GM13976 (cell line): ENCODE results near the gene CCDC33.
A peak's percentile ranks its signal among the peaks of the same experiment; 100 is the strongest.

Experiments used
- DNase-seq: peaks from one replicate; pipeline ENCODE4 v3.0.0; 2012; ENCODE audit warnings: low spot score
- in situ Hi-C: fragments of 300-500 bp; cut with MboI; formaldehyde crosslinking; loops from one replicate; pipeline ENCODE4 v1.12.0; 2022; ENCODE audit warnings: low sequenced_read_pairs, mixed read lengths, inconsistent platforms; ENCODE audit not compliant: unreplicated experiment
- TF ChIP-seq, protein P1 (sequence below): IDR thresholded peaks from 2 replicates; pipeline ENCODE4 v1.5.1; 2012; ENCODE audit warnings: borderline replicate concordance, mild to moderate bottlenecking; ENCODE audit not compliant: insufficient read depth; ENCODE audit errors: extremely low read depth, missing control alignments, control extremely low read depth

The CCDC33 gene

DNA sequence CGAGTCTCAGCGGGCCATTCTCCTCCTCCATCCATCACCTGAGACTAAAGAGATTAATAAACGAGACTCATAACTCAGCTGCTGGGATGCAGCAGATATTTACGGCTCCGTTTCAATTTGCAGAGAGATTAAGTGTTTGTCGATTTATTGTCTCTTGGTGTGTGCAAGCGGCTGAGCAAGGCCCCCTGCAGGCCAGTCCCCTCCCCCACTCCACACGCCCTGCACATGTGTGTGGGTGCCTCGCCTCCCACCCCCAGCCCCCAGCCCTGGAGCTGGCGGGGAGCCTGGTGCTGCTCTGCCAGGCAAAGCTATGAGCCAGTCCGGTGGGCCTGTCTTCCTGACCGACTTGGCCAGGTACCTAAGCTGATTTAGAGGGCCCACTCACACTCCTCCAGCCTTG lies 68.3 kb downstream of the CCDC33 start:
- in situ Hi-C loops, result no loop called here
- TF ChIP-seq, protein P1, sequence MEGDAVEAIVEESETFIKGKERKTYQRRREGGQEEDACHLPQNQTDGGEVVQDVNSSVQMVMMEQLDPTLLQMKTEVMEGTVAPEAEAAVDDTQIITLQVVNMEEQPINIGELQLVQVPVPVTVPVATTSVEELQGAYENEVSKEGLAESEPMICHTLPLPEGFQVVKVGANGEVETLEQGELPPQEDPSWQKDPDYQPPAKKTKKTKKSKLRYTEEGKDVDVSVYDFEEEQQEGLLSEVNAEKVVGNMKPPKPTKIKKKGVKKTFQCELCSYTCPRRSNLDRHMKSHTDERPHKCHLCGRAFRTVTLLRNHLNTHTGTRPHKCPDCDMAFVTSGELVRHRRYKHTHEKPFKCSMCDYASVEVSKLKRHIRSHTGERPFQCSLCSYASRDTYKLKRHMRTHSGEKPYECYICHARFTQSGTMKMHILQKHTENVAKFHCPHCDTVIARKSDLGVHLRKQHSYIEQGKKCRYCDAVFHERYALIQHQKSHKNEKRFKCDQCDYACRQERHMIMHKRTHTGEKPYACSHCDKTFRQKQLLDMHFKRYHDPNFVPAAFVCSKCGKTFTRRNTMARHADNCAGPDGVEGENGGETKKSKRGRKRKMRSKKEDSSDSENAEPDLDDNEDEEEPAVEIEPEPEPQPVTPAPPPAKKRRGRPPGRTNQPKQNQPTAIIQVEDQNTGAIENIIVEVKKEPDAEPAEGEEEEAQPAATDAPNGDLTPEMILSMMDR, result no peak
- DNase-seq, result no peak

DNA sequence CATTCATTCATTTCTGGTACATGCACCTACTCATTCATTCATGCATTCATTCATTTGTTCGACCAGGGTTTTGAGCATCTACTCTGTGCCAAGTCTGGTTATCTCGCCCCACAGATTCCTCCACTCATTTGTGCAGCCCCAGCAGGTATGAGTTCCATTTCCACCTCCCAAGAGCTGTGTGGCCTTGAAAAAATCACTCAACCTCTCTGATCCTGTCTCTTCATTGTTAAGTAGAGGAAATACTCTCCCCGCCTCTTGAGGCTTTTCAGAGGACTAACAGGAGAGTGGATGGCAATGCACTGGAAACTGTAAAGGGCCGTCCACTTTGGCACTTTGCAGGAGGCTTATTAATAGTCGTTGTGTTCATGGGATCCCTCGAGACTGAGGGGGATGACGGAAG lies 69.6 kb downstream of the CCDC33 start:
- in situ Hi-C loops, result loop anchor here (5.0 kb wide), 1 partner anchor 178 kb away; no protein-coding TSS in a partner anchor
- DNase-seq, result no peak
- TF ChIP-seq, protein P1, result no peak

DNA sequence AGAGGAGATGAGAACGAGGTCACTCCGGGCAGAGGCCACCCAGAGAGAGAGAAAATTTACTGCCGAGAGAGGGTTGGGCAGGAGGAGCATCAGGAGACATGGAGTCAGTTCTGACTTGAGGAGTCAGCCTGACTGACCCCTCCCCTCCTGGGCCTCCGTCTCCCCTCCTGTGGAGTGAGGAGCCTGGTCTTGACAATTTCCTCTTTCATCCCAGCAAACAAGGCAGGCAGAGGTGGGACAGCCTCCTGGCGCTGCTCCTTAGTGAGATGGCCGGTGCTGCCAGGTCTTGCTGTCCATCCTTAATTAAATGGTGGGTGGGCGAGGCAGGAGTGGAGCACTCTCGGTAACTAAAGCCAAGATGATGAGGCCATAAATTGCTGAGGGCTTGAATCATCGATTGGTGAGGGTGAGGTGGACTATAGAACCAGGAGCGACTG lies 70.7 kb downstream of the CCDC33 start:
- TF ChIP-seq, protein P1, result no peak
- in situ Hi-C loops, result loop anchor here (5.0 kb wide), 1 partner anchor 179 kb away; no protein-coding TSS in a partner anchor
- DNase-seq, result no peak

DNA sequence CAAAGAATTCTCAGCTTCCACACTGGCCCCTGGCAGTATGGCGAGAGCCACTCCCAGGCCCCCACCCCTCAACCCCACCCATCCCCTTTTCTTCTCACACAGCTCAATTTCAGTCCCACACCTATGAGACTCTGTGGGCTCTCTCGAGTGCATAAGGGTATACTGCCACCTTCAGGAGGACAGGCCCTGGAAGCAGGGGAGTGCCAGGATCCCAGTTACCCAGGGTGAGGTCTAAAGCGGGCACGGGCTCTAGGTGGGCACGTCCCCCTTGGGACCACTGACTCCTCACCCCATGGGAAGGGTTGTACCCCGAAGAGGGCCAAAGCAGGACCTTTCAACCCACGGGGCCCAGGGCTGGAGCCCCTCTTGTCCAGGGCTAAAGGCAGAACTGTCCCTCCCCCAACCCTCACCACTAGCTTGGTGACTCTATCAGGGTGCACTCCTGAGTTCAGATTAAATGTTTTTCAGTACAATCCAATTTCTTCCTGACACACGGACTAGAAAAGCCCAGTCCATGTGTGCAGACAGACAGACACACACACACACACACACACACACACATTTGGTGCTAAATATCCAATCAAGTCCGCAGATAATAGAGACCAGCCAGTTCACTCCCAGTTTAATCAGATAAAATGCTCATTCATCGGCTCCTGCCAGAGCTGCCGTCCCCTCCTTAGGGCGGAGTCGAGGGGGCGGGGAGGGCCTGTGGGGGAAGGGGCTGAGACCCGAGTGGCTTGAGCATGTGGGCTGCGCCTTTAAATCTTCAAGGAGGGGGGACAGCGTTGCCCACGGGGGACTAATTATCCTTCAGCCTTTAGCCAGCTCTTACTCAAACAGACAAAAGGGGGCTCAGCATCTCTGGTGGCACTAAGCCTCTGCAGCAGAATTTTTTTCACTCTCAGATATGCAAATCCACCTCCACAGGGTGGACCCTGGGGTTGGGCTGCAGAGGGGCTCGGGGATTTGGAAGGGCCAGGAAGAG lies 72.0 kb downstream of the CCDC33 start:
- DNase-seq, result peak; percentile 82
- TF ChIP-seq, protein P1, result peak; percentile 66
- in situ Hi-C loops, result loop anchor here (5.0 kb wide), 1 partner anchor 181 kb away; no protein-coding TSS in a partner anchor

DNA sequence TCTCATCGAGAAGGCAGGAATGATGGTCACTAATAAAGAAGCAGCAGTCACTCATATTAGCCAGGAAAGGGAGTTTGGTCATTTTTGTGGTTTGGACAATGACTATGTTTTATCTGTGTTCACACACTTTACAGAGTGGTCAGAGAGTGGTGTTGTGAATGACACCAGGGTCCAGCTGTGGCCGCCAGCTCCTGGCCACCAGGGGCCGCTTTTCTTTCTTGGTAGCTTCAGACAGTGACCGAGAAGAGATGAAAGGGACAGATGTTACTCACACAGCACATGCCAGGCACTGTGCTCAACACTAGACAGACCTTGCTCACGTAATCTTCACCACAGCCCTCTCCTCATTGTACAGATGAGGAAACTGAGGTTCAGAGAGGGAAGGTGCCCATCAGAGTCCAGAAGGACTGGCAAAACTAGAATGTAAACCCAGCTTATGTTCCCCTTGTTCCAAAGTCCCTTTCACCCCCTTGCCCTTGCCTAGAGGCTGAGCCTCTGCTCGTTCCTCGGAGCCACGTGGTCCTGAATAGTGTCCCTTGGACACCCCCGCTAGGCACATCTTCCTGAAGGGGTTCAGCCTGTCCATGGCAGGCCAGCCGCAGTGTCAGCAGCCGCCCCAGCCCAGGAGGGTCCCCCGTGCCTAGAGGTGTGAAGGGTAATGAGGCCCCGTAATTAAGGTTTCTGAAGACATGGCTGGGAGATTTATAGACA lies 75.8 kb downstream of the CCDC33 start:
- in situ Hi-C loops, result no loop called here

DNA sequence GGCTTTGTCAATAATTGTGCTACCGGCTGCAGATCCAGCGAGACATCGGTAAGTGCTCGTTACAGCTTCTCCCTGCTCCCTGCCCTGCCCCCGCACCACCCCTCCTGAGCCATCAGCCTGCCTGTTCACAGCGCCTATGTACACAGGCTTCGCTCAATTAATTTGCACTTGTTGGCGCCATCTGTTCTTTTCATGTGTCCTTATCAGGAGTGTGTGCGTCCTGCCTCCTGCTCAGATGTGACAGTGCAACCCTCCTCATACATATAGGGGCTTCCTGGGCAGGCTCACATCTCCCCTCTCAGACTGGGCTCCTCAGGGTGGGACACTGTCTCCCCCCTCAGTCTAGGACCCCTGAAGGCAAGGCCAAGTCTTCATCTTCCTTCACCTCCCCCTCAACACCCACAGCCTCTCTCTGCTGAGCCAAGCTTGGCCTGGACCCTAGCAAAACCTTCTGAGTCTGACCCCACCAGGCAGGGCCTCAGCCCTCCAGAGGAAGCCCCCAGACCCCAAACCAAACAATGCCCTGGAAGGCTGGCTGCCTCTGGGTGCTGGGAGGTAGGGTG lies 76.4 kb downstream of the CCDC33 start:
- in situ Hi-C loops, result no loop called here
- DNase-seq, result no peak
- TF ChIP-seq, protein P1, result no peak

More for the DNA sequence above, 75.8 kb downstream of the CCDC33 start:
- TF ChIP-seq, protein P1, result peak; percentile 9
- DNase-seq, result peak; percentile 69
